ENCODE results near the gene CUL7.

Gene CUL7

GRCh38 chr6:43060034-43060754 is 6.5 kb upstream of the CUL7 start:
- H3K4me3 ChIP-seq (ENCODE audit: low read length): peak overlapping the region; percentile 62; the same call in 1 of the 2 replicates
- no peaks in the 10 kb centered on the region for H3K4me1 ChIP-seq (ENCODE audit: control insufficient read depth, insufficient read depth, low read length)
- WGBS (ENCODE audit: insufficient coverage, insufficient read length): no CpG with 5 or more reads among the region's 15 CpGs
- H3K9me3 ChIP-seq (ENCODE audit: control insufficient read depth, insufficient read depth, low read length): no peaks in the 10 kb centered on the region
- no peak overlapping the region for H3K27ac ChIP-seq (ENCODE audit: low read length)
- no peak for DNase-seq (ENCODE audit: low read depth, low spot score)
- H3K27me3 ChIP-seq (ENCODE audit: control insufficient read depth, insufficient read depth, low read length): no peaks in the 10 kb centered on the region
- H3K36me3 ChIP-seq (ENCODE audit: control insufficient read depth, insufficient read depth, low read length): 0 out of 2 replicates have a peak, but pooled peaks cover 3% of the 10 kb centered on the region

- Histone ChIP-seq H3K36me3 (ENCODE audit: control insufficient read depth, insufficient read depth, low read length) (0 out of 2 replicates have a peak, but pooled peaks cover 3% of the 10 kb centered on the region), H3K9me3 (ENCODE audit: control insufficient read depth, insufficient read depth, low read length) (no peaks in the 10 kb centered on the region), H3K27ac (ENCODE audit: low read length) (no peak within 1 kb of the TSS), H3K4me3 (ENCODE audit: low read length) (peak within 1 kb of the TSS; percentile 62), H3K4me1 (ENCODE audit: control insufficient read depth, insufficient read depth, low read length) (no peaks in the 10 kb centered on the region), H3K27me3 (ENCODE audit: control insufficient read depth, insufficient read depth, low read length) (no peaks in the 10 kb centered on the region)
- no CpG with 5 or more reads among the region's 64 CpGs for WGBS (ENCODE audit: insufficient coverage, insufficient read length)
- DNase-seq (ENCODE audit: low read depth, low spot score): peak; percentile 95
These were observed 5.8 kb upstream of the CUL7 start, which contains the start of the genes KLC4 and MRPL2 for GRCh38 chr6:43059168-43060033. TSS of gene KLC4 (plus strand) at chr6:43059631. CDS start at chr6:43061336, 1,705 bp downstream. TSS of gene MRPL2 (minus strand) at chr6:43059434. CDS start at chr6:43059381, 53 bp downstream.

- H3K9me3 ChIP-seq (ENCODE audit: control insufficient read depth, insufficient read depth, low read length): no peaks in the 10 kb centered on the region
- H3K27me3 ChIP-seq (ENCODE audit: control insufficient read depth, insufficient read depth, low read length): no peaks in the 10 kb centered on the region
- no CpG with 5 or more reads among the region's 1 CpG for WGBS (ENCODE audit: insufficient coverage, insufficient read length)
- H3K27ac ChIP-seq (ENCODE audit: low read length): no peak overlapping the region
- H3K4me1 ChIP-seq (ENCODE audit: control insufficient read depth, insufficient read depth, low read length): no peaks in the 10 kb centered on the region
- no peak for DNase-seq (ENCODE audit: low read depth, low spot score)
- peak overlapping the region; percentile 56; the same call in 1 of the 2 replicates for H3K4me3 ChIP-seq (ENCODE audit: low read length)
- H3K36me3 ChIP-seq (ENCODE audit: control insufficient read depth, insufficient read depth, low read length): 0 out of 2 replicates have a peak, but pooled peaks cover 3% of the 10 kb centered on the region
These were observed 4.9 kb upstream of the CUL7 start for GRCh38 chr6:43058531-43058930.

GRCh38 chr6:43055966-43056365 is 2.3 kb upstream of the CUL7 start:
- Histone ChIP-seq H3K27me3 (ENCODE audit: control insufficient read depth, insufficient read depth, low read length) (no peaks in the 10 kb centered on the region), H3K4me1 (ENCODE audit: control insufficient read depth, insufficient read depth, low read length) (0 out of 2 replicates have a peak, but pooled peaks cover 1% of the 10 kb centered on the region), H3K27ac (ENCODE audit: low read length) (no peak overlapping the region), H3K36me3 (ENCODE audit: control insufficient read depth, insufficient read depth, low read length) (peaks cover 6% of the 10 kb centered on the region; the same call in 1 of the 2 replicates), H3K9me3 (ENCODE audit: control insufficient read depth, insufficient read depth, low read length) (no peaks in the 10 kb centered on the region), H3K4me3 (ENCODE audit: low read length) (no peak overlapping the region)
- DNase-seq (ENCODE audit: low read depth, low spot score): no peak
- no CpG with 5 or more reads among the region's 8 CpGs for WGBS (ENCODE audit: insufficient coverage, insufficient read length)

GRCh38 chr6:43054206-43054943 is 724 bp upstream of the CUL7 start:
- Histone ChIP-seq H3K9me3 (ENCODE audit: control insufficient read depth, insufficient read depth, low read length) (no peaks in the 10 kb centered on the region), H3K4me1 (ENCODE audit: control insufficient read depth, insufficient read depth, low read length) (0 out of 2 replicates have a peak, but pooled peaks cover 1% of the 10 kb centered on the region), H3K27ac (ENCODE audit: low read length) (no peak overlapping the region), H3K27me3 (ENCODE audit: control insufficient read depth, insufficient read depth, low read length) (no peaks in the 10 kb centered on the region), H3K4me3 (ENCODE audit: low read length) (no peak overlapping the region), H3K36me3 (ENCODE audit: control insufficient read depth, insufficient read depth, low read length) (peaks cover 12% of the 10 kb centered on the region)
- no peak for DNase-seq (ENCODE audit: low read depth, low spot score)
- WGBS (ENCODE audit: insufficient coverage, insufficient read length): no CpG with 5 or more reads among the region's 17 CpGs

GRCh38 chr6:43052842-43053544 is 658 bp downstream of the CUL7 start:
- Histone ChIP-seq H3K4me1 (ENCODE audit: control insufficient read depth, insufficient read depth, low read length) (0 out of 2 replicates have a peak, but pooled peaks cover 1% of the 10 kb centered on the region), H3K27me3 (ENCODE audit: control insufficient read depth, insufficient read depth, low read length) (no peaks in the 10 kb centered on the region), H3K27ac (ENCODE audit: low read length) (no peak overlapping the region), H3K4me3 (ENCODE audit: low read length) (peak overlapping the region; percentile 53; the same call in 1 of the 2 replicates), H3K36me3 (ENCODE audit: control insufficient read depth, insufficient read depth, low read length) (peaks cover 12% of the 10 kb centered on the region), H3K9me3 (ENCODE audit: control insufficient read depth, insufficient read depth, low read length) (no peaks in the 10 kb centered on the region)
- no CpG with 5 or more reads among the region's 22 CpGs for WGBS (ENCODE audit: insufficient coverage, insufficient read length)
- no peak for DNase-seq (ENCODE audit: low read depth, low spot score)

GRCh38 chr6:43052225-43052841 is 1.3 kb downstream of the CUL7 start:
- DNase-seq (ENCODE audit: low read depth, low spot score): no peak
- no CpG with 5 or more reads among the region's 19 CpGs for WGBS (ENCODE audit: insufficient coverage, insufficient read length)
- Histone ChIP-seq H3K4me1 (ENCODE audit: control insufficient read depth, insufficient read depth, low read length) (0 out of 2 replicates have a peak, but pooled peaks cover 1% of the 10 kb centered on the region), H3K27ac (ENCODE audit: low read length) (no peak overlapping the region), H3K36me3 (ENCODE audit: control insufficient read depth, insufficient read depth, low read length) (peaks cover 12% of the 10 kb centered on the region), H3K9me3 (ENCODE audit: control insufficient read depth, insufficient read depth, low read length) (no peaks in the 10 kb centered on the region), H3K4me3 (ENCODE audit: low read length) (no peak overlapping the region), H3K27me3 (ENCODE audit: control insufficient read depth, insufficient read depth, low read length) (no peaks in the 10 kb centered on the region)

GRCh38 chr6:43050981-43051380 is 2.7 kb downstream of the CUL7 start:
- no CpG with 5 or more reads among the region's 17 CpGs for WGBS (ENCODE audit: insufficient coverage, insufficient read length)
- no peak for DNase-seq (ENCODE audit: low read depth, low spot score)
- Histone ChIP-seq H3K27ac (ENCODE audit: low read length) (no peak overlapping the region), H3K4me1 (ENCODE audit: control insufficient read depth, insufficient read depth, low read length) (0 out of 2 replicates have a peak, but pooled peaks cover 1% of the 10 kb centered on the region), H3K27me3 (ENCODE audit: control insufficient read depth, insufficient read depth, low read length) (no peaks in the 10 kb centered on the region), H3K4me3 (ENCODE audit: low read length) (no peak overlapping the region), H3K9me3 (ENCODE audit: control insufficient read depth, insufficient read depth, low read length) (no peaks in the 10 kb centered on the region), H3K36me3 (ENCODE audit: control insufficient read depth, insufficient read depth, low read length) (peaks cover 11% of the 10 kb centered on the region)

- DNase-seq (ENCODE audit: low read depth, low spot score): no peak
- Histone ChIP-seq H3K9me3 (ENCODE audit: control insufficient read depth, insufficient read depth, low read length) (no peaks in the 10 kb centered on the region), H3K27me3 (ENCODE audit: control insufficient read depth, insufficient read depth, low read length) (no peaks in the 10 kb centered on the region), H3K27ac (ENCODE audit: low read length) (no peak overlapping the region), H3K4me1 (ENCODE audit: control insufficient read depth, insufficient read depth, low read length) (0 out of 2 replicates have a peak, but pooled peaks cover 1% of the 10 kb centered on the region), H3K4me3 (ENCODE audit: low read length) (no peak overlapping the region), H3K36me3 (ENCODE audit: control insufficient read depth, insufficient read depth, low read length) (peaks cover 15% of the 10 kb centered on the region)
- no CpG with 5 or more reads among the region's 7 CpGs for WGBS (ENCODE audit: insufficient coverage, insufficient read length)
These were observed 5.7 kb downstream of the CUL7 start for GRCh38 chr6:43047998-43048397.
